Common myeloid progenitor, CD34-positive (primary cell): ENCODE data around the gene USP34. TPM values are rescaled to one million over a fixed set of nuclear protein-coding genes. Genes with fewer than 3 reads are reported as not detected.

Source experiments
- CTCF ChIA-PET: fragments of 350-600 bp; sonication (Branson Sonifier 250); formaldehyde crosslinking; loops from one replicate; lab custom pipeline; 2021; ENCODE audit warnings: antibody characterized with exemption; lab: Charles Lee
- POLR2A ChIA-PET: fragments of 350-600 bp; sonication (Branson Sonifier 250); formaldehyde crosslinking; loops from one replicate; lab custom pipeline; 2021; ENCODE audit warnings: antibody characterized with exemption; lab: Charles Lee
- DNase-seq, 3 donors: peaks; one replicate each; pipeline versions ENCODE4 v3.0.0 to v3.0.0-alpha.2; 2013
- H3K27ac ChIP-seq, 2 experiments: 1 replicate in 1 of 2; 2 replicates in 1 of 2; pipeline ENCODE4 v1.7.0; 2013; ENCODE audit warnings: inconsistent platforms in 2 of 2, low read length in 2 of 2, mild to moderate bottlenecking in 2 of 2, low read depth in 1 of 2, moderate library complexity in 1 of 2; ENCODE audit not compliant: severe bottlenecking in 2 of 2, insufficient read depth in 1 of 2, poor library complexity in 1 of 2
- H3K27me3 ChIP-seq, 5 experiments: replicated peaks in 2 of 5; 1 replicate in 3 of 5; 2 replicates in 2 of 5; pipeline versions ENCODE4 v1.6.1 to v1.7.0; 2013; ENCODE audit warnings: low read length in 4 of 5, mild to moderate bottlenecking in 2 of 5, moderate library complexity in 2 of 5, inconsistent platforms in 1 of 5; ENCODE audit not compliant: insufficient read depth in 5 of 5, control insufficient read depth in 4 of 5
- H3K36me3 ChIP-seq, 4 experiments: 1 replicate in 2 of 4; 2 replicates in 2 of 4; pipeline versions ENCODE4 v1.6.1 to v1.7.0; 2013; ENCODE audit warnings: low read length in 3 of 4, control low read depth in 1 of 4, mild to moderate bottlenecking in 1 of 4; ENCODE audit not compliant: control insufficient read depth in 4 of 4, insufficient read depth in 4 of 4
- H3K4me1 ChIP-seq, 4 experiments: 1 replicate in 3 of 4; 2 replicates in 1 of 4; pipeline versions ENCODE4 v1.6.1 to v1.7.1; 2013; ENCODE audit warnings: low read length in 3 of 4, mild to moderate bottlenecking in 3 of 4, control low read depth in 1 of 4, inconsistent platforms in 1 of 4, moderate library complexity in 1 of 4; ENCODE audit not compliant: control insufficient read depth in 4 of 4, insufficient read depth in 4 of 4; ENCODE audit errors: control extremely low read depth in 1 of 4
- H3K4me3 ChIP-seq, 7 experiments: 1 replicate in 4 of 7; 2 replicates in 3 of 7; pipeline versions ENCODE4 v1.5.1 to v1.7.0; 2013; ENCODE audit warnings: mild to moderate bottlenecking in 7 of 7, low read length in 6 of 7, moderate library complexity in 6 of 7, inconsistent platforms in 2 of 7, low read depth in 2 of 7, control low read depth in 1 of 7; ENCODE audit not compliant: insufficient read depth in 4 of 7, control insufficient read depth in 1 of 7; ENCODE audit errors: extremely low read depth in 1 of 7
- H3K9me3 ChIP-seq, 5 experiments: 1 replicate in 4 of 5; 2 replicates in 1 of 5; pipeline versions ENCODE4 v1.6.1 to v1.7.1; 2013; ENCODE audit warnings: low read length in 4 of 5, mild to moderate bottlenecking in 2 of 5, inconsistent platforms in 1 of 5, low read depth in 1 of 5, moderate library complexity in 1 of 5; ENCODE audit not compliant: control insufficient read depth in 4 of 5, insufficient read depth in 2 of 5; ENCODE audit errors: control extremely low read depth in 1 of 5
- WGBS: methylation state at CpG from one replicate; pipeline ENCODE4 v1.1.5; 2013; ENCODE audit not compliant: insufficient coverage; 5-methylcytosine and 5-hydroxymethylcytosine counted together
- polyA plus RNA-seq: library from polyadenylated mRNA; unstranded; fragments of 120-200 nt; gene quantifications from one replicate; pipeline ENCODE4 v1.2.1, GENCODE V29; 2013

The USP34 gene
- polyA plus RNA-seq, result 107 TPM

- peak; percentile 98 to 99 (median 98) for DNase-seq
- no peaks in the 10 kb centered on the region for H3K9me3 ChIP-seq
- H3K36me3 ChIP-seq, result peaks cover 0 to 2% (median 0%) of the 10 kb centered on the region in 4 experiments
- under 1% methylated on average over 65 of the region's 91 CpGs for WGBS
- POLR2A ChIA-PET, result interaction anchor here (0.6 to 1.2 kb wide), 2 partner anchors 45 to 794 kb away, joined by 3 to 4 read pairs; no protein-coding TSS in a partner anchor
- H3K4me3 ChIP-seq, result peak within 1 kb of the TSS; percentile 86 to 98 (median 93)
- CTCF ChIA-PET, result interaction anchor here (1.2 to 2.1 kb wide), 2 partner anchors 45 to 50 kb away, joined by 4 to 6 read pairs; no protein-coding TSS in a partner anchor
- H3K4me1 ChIP-seq, result peaks cover 12 to 25% (median 18%) of the 10 kb centered on the region in 4 experiments
- no peaks in the 10 kb centered on the region for H3K27me3 ChIP-seq
- H3K27ac ChIP-seq, result peak within 1 kb of the TSS; percentile 99
Measured at GRCh38 chr2:61470965-61471904, at the start of gene USP34. USP34 (minus strand) TSS chr2:61471087; CDS start chr2:61470692, 395 bp downstream.

- H3K4me1 ChIP-seq, result peaks cover 0 to 5% (median 0%) of the 10 kb centered on the region in 4 experiments
- no peaks in the 10 kb centered on the region for H3K9me3 ChIP-seq
- no peaks in the 10 kb centered on the region for H3K27me3 ChIP-seq
- ChIA-PET POLR2A (no interaction called here), CTCF (interaction anchor here (1.6 kb wide), 1 partner anchor 28 kb away, joined by 3 read pairs; no protein-coding TSS in a partner anchor)
- H3K4me3 ChIP-seq, result no peak overlapping the region
- no peak overlapping the region for H3K27ac ChIP-seq
- 100% methylated on average over 2 of the region's 3 CpGs for WGBS
- peaks cover 27 to 62% (median 50%) of the 10 kb centered on the region in 4 experiments for H3K36me3 ChIP-seq
- no peak for DNase-seq
Measured at GRCh38 chr2:61520261-61520660, 49.4 kb upstream of the USP34 start.

- H3K27me3 ChIP-seq, result no peaks in the 10 kb centered on the region
- peak overlapping the region in 1 of 2 experiments; percentile 34 for H3K27ac ChIP-seq
- no peak for DNase-seq
- ChIA-PET CTCF (interaction anchor here (1.1 kb wide), 1 partner anchor 146 kb away, joined by 3 read pairs; no protein-coding TSS in a partner anchor), POLR2A (no interaction called here)
- no peaks in the 10 kb centered on the region for H3K4me1 ChIP-seq
- no peak overlapping the region for H3K4me3 ChIP-seq
- no peaks in the 10 kb centered on the region for H3K9me3 ChIP-seq
- H3K36me3 ChIP-seq, result peaks cover 19 to 72% (median 54%) of the 10 kb centered on the region in 4 experiments
- 97% methylated on average over 6 of the region's 12 CpGs for WGBS
Measured at GRCh38 chr2:61512768-61513398, 42.0 kb upstream of the USP34 start.

GRCh38 chr2:61510674-61511671 is 40.1 kb upstream of the USP34 start:
- ChIA-PET POLR2A (no interaction called here), CTCF (interaction anchor here (1.3 kb wide), 1 partner anchor 10 kb away, joined by 3 read pairs; no protein-coding TSS in a partner anchor)
- H3K36me3 ChIP-seq, result peaks cover 13 to 64% (median 46%) of the 10 kb centered on the region in 4 experiments
- H3K27me3 ChIP-seq, result no peaks in the 10 kb centered on the region
- no peak overlapping the region for H3K27ac ChIP-seq
- H3K9me3 ChIP-seq, result no peaks in the 10 kb centered on the region
- H3K4me1 ChIP-seq, result no peaks in the 10 kb centered on the region
- no peak overlapping the region for H3K4me3 ChIP-seq
- no peak for DNase-seq
- 97% methylated on average over 14 of the region's 19 CpGs for WGBS

- Histone ChIP-seq H3K27me3 (no peaks in the 10 kb centered on the region), H3K4me3 (no peak overlapping the region), H3K4me1 (no peaks in the 10 kb centered on the region), H3K36me3 (peaks cover 15 to 53% (median 35%) of the 10 kb centered on the region in 4 experiments), H3K27ac (no peak overlapping the region), H3K9me3 (no peaks in the 10 kb centered on the region)
- DNase-seq, result no peak
- CTCF ChIA-PET, result no interaction called here
- POLR2A ChIA-PET, result no interaction called here
- WGBS, result 92% methylated on average over 2 of the region's 2 CpGs
Measured at GRCh38 chr2:61504949-61505348, 34.1 kb upstream of the USP34 start.

- Histone ChIP-seq H3K27me3 (no peaks in the 10 kb centered on the region), H3K36me3 (peaks cover 14 to 80% (median 48%) of the 10 kb centered on the region in 4 experiments), H3K27ac (no peak overlapping the region), H3K9me3 (no peaks in the 10 kb centered on the region), H3K4me3 (no peak overlapping the region), H3K4me1 (peaks cover 0 to 6% (median 5%) of the 10 kb centered on the region in 4 experiments)
- no peak for DNase-seq
- CTCF ChIA-PET, result no interaction called here
- no CpG with 5 or more reads among the region's 2 CpGs for WGBS
- POLR2A ChIA-PET, result no interaction called here
Measured at GRCh38 chr2:61499060-61499459, 28.2 kb upstream of the USP34 start.
